HG03571 (cell line): ENCODE results near the gene TRAIP.

ENCODE experiments used
- ATAC-seq: cut with Tn5 transposase; IDR thresholded peaks from one replicate; pipeline ENCODE4 v1.9.1; 2021; ENCODE audit not compliant: unreplicated experiment

TRAIP gene

DNA sequence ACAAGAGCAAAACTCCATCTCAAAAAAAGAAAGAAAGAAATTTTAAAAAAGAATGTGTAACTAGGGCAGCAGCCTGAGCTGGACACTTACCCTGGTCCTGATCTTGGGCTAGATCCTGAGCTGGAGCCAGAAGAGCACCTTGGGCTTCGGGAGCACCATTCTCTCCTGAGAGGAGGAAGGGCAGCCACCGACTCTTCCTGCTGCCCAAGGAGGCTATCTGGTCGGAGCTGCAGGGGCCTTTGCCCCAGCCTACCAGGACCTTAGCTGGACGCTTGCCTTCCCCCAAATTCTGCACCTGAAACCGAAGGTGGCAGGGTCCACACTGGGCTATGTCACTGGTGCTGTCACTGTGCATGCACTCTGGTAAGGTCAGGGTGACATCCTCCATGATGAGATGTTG lies 20.2 kb upstream of the TRAIP start:
- no peak for ATAC-seq

DNA sequence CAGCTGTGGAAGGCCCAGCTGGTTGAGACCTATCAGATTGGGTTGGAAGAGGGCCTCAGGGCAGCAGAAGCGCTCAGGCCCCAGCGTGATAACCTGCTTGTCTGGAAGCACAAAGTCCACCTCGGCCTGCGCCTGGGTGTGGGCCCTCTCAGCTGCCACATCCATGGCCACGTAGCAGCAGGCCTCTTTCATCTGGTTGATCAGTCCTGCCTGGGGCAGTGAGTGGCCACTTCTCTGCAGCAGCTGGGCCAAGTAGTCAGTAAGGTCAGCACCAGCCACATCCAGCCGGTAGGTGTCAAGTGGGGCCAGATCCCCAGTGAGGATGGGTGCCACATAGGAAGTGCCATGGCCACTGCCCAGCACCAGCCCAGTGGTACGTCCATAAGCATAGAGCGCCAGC lies 17.3 kb upstream of the TRAIP start:
- no peak for ATAC-seq

DNA sequence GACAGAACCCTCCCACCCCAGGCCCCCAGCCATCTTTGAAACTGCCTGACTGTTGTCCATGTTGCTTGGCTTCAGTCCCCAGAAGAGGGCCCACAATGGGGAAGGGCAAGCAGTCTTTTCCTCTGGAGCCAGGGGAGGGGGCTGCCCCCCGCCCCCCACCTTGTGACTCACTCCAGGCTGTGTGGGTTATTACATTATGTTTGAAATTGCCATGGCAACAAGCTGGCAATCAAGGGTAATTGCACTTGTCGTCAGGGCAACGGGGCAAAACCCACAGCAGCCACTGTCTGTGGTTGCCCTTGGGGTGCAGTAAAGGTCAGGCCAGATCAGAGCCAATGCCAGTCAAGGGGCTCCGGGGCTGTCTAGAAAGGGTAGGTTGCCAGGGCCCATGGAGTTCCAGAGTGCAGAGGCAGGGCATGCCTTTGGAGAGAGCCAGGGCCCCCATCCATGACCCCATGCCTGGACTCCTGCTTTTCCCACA lies 16.5 kb upstream of the TRAIP start:
- ATAC-seq = no peak

DNA sequence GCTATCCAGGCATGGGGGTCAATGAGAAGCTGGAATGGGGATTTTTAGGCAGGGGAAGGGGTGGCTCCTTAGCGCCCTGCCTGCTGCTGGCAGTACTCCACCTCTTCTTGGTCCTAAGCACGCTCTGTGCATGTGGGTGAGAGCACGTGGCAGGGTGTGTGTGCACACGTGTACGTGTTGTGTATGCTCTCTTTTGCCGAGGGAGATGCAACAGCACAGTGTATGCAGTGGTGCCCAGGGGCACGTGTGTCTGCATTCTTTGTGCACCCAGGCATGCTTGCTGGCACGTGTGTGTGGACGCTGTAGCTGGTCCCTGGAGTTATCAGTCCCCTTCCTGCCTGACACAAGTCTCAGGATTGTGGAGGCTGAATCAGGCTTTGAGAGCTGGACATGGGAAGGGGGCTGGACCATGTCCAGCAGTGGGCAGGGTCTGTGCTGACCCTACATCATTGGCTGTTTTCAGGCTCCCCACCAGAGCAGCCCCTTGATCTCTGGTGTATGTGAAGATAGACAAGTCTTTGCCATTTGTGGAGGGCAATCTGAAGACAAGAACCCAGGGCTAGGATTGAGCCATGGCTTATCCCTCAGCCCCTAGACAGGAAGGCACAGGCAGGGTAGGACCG lies 15.3 kb upstream of the TRAIP start:
- no peak for ATAC-seq

DNA sequence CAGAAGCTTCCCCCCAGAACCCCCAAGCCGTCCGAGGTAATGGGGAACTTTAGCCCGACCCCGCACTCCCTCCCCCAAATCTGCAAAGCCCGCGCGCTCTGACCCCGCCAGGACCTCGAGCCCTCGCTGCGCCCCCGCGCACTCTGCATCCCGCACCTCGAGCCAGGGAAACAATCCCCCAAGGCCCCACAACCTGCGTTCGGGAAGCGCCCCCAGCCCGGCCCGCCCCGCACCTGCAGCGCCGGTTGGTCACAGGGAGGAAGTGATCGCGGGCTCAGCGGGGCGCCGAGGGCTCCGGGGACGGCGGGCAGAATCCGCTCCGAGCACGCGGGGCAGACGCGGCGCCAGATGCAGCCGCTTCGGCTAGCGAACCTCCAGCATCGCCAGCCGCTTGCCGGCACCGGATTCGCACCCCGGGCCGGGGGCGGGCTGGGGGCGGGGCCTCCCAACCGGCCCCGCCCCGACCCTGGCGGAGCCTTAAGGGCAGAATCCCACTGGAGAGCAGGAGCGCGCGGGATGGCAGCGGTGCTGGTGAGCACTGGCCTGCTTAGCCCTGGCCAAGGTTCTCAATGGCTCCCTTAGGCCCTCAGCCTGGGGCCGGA lies 13.3 kb upstream of the TRAIP start, which contains the start of gene CAMKV:
TSS of gene CAMKV (minus strand) at position 382 of the 602 bp plus-strand sequence. CDS start 7,518 bp downstream, outside the sequence.
- no peak for ATAC-seq

DNA sequence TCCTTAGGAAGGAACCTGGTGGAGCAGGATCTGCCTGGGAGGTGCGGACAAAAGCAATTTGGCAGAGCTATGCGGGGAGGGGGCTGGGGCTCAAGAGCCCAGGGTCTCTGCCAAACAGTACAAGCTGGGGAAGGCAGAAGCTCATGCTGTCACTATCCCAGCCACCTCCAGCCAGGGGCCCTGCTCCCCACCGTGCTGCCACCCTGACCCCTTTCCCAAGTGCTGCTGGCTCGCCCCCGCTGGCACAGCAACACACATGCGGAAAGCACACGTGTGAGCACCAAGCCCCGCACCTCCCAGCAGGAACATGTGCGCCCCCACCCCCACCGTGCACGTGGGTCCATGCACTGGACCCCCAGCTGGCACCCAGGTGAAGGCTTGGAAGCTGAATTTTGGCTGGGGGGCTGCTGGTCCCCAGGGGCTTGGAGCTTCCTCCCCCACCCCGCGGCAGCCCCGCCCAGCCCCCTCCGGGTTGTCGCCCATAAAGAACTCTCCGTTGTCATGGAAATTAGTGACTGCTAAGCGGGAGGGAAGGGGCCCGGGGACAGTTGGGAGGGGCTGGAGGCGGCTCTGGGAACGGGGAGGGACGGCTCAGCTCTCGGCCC lies 12.6 kb upstream of the TRAIP start:
- ATAC-seq = no peak

DNA sequence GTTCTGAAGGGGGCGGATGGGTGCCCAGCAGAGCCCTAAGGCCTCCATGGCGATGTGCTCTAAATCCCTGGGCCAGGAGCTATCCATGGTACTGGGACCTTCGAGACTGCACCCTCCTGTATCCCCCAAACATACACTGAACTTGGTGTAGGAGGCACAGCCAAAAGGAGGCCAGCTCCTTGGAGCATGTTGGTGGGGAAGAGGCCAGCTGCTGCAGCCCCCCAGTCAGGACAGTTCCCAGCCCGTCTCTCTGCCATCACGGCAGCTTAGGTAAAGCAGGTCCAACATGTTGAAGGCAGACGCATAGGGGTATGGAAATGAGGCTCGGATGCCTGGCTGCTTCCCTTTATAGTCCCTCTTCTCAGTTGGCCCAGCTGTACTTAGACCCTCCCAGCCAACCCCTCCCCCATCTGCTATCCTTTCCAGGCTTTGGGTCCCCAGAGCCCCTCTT lies 11.5 kb upstream of the TRAIP start:
- no peak for ATAC-seq

DNA sequence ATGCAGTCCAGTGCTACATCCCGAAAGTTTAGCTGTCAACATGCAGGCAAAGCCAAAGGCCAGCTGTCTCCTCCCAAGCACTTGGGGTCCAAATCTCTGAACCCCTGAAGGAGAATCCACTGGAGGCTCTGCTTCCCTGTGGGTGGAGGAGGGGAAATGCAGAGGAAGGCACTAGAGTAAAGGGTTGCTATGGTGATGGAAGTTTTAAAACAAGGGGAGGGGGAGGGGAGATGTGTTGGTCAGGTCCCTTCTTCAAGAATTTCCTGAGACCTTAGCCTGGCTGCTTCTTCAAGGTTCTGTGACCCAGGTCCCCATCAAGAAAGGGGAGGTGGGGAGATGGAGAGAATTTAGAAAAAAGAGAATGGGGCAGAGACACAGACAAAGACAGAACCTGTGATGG lies 11.0 kb upstream of the TRAIP start:
- no peak for ATAC-seq

DNA sequence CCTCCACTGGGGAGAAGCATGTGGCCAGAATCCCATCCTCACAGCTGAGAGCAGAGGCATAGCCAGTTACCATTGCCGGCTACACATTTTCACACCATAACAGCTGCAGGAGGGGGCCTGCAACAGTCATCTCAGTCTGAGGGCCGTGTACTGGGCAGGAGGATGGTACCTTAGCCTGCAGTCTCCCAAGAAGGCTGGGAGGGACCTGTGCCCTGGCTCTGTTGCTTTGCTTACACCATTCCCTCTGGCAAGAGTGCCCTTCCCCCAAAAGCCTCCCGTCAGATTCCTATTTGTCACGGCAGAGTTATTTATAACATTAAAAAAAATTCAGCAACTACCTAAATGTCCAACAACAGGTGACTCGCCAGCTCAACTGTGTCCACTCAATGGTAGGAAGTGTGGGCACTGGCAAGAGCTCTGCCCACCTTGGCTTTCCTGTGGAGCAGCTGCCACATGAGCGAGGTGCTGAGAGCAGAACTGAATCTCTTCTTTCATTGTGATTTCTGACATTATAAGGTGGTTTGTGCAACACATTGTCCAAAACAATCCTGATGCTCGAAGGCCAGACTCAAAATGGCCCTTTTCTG lies 8.9 kb upstream of the TRAIP start:
- ATAC-seq = no peak

DNA sequence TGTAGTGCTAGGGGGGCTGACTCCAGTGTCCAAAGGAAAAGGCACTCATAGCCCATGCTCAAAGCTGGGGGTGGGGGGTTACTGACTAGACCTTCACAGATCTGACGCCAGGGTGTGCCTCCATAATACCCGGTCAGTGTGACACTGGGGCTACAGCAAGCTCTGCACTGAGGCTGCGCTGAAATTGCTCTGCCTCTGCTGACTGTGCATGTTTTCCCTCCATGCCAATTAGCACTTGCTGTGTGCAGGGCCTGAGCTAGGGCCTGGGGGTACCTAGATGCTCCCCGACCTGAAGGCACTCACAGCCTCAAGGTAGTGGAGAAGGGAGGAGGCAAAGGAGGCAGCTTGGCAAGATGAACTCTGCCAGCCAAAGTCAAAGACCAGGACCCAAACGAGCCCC lies 8.1 kb upstream of the TRAIP start:
- no peak for ATAC-seq

DNA sequence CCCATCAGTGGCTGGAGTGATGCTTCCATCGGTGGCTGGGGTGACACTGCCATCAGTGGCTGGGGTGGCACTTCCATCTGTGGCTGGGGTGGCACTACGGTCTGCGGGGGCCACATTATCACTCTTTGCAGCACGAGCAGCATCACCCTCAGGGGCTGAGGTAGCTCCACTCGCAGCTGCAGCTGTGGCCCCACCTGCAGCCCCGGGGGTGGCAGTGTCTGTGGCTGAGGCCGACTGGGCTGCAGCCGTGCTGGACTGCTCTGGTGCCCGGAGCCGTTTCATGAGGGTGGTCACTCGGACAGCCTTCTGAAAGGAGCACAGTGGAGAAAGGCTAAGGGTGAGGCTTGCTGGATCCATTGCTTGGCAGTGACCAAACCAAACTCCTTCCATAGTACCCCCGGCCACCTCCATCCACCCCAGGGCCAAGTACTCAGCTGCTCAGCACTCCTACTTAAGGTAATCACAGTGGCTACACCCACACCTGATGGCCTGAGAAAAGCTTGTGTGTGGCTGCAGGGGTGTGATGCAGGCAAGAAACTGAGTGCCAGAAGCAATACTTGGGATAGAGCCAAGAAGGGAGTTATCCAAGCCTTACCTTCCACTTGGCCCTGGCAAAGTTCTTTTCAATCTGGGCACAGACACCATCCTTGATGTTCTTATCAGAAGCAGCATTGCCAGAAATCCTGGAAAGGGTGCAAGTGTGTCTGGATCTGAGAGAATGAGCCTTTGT lies 3.4 kb upstream of the TRAIP start:
- ATAC-seq = no peak

DNA sequence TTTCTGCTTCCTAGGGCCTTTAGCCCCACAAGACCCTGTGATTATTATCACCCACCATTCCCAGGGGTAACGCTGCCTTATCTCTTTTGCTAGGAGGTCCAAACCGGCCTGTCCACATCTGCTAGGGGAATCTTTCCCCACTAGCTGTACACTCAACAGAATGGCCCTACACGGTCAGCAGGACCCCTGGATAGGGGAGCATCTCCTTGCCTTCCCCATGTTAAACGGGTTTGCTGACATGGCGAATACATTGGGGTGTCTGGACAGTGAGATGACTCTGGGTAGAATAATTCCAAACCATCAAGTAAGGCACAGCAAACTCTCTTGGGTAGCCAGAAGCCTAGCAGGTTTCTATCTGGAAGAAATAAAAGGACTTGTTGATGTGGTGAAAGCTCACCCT lies 702 bp downstream of the TRAIP start:
- no peak for ATAC-seq

DNA sequence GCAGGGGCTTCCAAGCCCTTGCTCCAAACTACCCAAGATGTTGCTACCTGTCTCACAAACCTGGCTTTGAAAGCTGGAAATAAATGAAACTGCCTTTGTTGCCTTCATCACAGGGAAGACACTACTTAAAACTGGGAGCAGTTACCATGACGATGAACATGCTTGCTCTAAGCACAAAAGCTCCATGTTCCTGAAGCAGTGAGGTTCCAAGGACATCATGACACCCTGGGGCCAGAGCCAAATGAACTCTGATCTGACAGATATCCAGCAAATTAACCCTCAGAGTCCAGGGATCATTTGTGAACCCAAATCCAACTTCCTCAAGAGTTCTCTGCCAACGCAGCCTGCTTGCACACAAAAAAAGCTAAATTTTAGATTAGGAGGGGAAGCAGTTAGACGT lies 10.7 kb downstream of the TRAIP start:
- ATAC-seq = no peak

DNA sequence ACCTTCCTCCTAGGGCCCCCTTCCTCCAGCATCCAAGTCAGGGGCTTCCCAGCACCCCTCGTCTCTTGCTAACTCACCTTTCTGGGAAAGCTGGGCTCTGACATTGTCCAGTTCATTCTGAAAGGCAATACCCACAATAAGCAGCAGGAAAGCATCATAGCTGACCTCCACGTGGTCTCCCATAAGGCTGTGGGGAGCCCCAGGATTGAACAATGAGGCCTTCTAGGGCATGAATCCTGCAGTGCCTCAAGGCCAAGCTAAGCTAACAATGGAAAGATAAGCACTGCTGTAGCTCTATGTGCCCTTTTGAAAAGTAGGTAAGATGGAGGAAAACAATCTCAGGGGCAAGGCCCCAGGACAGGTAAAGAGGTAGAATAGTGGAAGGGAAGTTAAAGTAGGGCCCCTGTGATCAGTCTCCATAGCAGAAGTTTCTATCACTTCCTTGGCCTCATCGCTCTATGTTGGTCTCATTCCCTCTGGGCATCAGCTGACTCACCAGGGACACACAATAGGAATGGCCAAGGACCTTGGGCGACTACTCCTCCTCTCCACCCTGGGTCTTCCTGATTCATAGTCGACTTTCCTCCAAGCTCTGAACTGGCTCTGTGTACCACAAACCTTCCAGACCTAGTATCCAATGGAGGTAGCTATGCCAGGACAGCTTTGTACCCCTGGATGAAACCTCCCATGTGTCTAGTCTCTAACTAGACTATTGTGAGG lies 11.7 kb downstream of the TRAIP start:
- ATAC-seq = no peak

DNA sequence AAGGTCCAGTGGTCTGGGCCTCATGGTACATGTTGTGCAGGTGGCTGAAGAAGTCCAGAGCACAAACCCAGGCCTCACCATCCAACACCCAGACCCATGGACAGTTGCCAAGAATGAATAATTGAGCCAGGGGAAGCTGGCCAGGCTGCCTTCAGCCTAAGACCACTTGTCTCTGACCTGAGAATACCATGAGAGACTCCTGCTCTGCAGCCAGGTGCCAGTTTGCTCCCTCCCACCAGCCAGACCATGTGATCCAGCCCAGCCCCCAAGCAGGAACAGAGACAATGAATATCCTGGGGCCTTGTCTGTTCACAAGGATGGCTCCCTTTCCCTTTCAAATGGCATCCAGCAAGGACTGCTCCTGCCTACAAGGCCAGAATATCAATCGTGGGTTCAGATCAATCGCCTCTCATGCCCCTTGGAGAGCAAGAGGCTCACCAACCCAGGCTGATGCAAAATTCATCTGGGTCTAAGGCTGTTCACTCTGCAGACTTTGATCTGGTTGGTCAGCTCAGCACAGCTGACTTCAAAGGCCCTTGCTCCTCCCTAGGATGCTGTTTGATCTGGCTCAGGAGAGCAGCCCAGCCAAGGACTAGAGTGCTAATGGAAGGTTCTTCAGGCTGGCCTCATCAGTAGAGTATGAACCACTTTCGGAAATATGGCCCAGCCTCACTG lies 13.4 kb downstream of the TRAIP start:
- ATAC-seq = no peak

DNA sequence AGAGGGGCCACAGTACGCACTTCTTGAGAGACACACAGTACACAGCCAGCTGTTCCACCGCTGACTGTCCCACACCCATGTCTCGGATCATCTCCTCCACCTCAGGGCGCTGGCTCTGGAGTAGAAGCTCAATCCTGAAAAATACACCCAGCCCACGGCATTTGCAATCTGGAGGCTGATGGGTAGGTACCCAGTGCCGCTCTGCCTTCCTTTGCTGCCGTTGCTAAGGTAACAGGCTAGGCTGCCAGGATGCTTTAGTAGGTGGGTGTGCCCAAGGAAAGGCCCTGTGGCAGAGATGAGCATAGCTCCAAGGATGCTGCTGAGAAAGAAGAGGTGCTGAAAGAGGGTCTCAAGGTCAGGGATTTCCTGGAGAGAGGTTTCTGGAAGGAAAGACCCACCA lies 14.6 kb downstream of the TRAIP start:
- no peak for ATAC-seq

DNA sequence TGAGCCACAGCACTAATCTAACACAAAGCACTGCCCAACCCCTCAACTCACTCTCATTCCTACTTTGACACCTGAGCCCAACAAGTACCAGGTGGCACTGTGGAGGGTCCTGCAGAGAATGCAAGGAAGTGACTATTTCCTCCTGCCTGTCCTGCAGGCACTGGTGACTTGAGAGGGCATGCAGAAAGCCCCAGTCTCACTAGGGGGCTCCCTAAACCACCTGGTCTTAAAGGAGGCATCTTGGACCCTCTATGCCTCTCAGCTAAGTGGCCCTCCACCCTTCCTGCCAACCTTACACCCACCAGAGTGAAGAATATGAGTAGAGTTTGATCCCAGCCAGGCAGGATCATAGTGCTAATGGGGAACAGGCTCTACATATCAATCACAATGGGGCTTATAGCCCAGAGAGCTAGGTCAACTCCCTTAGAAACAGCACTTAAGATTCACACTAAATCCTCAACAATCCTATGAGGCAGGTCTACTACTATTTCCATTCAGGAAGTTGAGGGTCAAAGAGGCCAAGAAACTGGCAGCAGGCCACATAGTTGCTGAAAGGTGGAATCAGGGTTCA lies 15.2 kb downstream of the TRAIP start:
- ATAC-seq = no peak

DNA sequence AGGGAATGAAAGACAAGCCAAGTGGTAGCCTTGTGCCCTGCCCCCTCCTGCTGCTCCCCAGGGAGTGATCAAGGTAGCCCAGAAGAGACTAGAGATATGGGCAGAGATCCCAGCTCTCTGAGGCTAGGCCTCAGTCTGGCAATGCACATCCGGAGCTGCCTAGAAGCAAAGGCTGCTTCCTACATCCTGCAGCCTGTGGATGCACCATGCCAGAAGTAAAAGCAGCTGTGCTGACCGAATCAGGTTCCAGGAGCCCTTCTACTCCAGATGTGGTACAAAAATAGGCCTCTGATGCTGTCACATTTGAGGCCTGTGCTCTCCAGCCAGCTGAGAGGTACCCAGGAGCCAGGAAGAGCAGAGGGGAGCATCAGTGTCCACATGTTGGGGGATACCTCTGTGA lies 16.0 kb downstream of the TRAIP start:
- no peak for ATAC-seq

DNA sequence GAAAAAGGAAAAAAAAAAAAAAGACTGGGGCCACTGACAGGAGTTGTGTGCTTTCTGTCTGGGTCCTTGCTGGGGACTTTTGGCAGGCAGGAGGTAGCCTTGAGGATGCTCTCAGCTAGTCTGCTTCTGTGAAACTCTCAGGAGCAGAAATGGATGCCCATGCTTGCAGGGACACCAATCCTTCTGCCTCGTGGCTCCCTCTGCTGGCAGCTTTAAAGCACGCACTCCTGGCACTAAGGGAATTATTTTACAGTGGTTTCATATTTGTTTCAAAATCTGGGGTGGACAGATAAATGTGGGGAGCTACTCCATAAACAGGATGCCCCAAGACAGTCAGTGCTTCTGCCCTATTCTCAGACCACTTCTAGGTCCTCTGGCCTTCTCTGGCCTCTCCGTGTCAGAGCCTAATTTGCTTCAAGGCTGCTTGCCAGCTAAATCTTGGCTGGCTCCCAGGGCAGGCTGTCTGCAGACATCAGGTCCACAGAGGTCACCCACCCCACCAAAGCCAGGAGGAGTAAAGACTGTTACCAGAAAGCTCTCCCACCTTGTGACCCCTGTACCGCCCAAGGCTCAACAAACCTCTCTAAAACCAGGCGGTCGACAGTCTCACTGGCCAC lies 17.1 kb downstream of the TRAIP start:
- no peak for ATAC-seq
